HG03565 (cell line): ENCODE data around the gene TNFRSF9.
A peak's percentile ranks its signal among the peaks of the same experiment; 100 is the strongest.
"Not testable (repeated sequence)": the region's sequence is repeated elsewhere in the genome, so short reads cannot be mapped to it uniquely, and the experiment has no call there.

Experiments
- ATAC-seq: cut with Tn5 transposase; IDR thresholded peaks from one replicate; pipeline ENCODE4 v1.9.1; 2021; ENCODE audit warnings: mild to moderate bottlenecking, moderate library complexity; ENCODE audit not compliant: unreplicated experiment

TNFRSF9 gene

GRCh38 chr1:7961216-7962013, 20.8 kb upstream of the TNFRSF9 start, which contains the start of gene PARK7:
PARK7 (plus strand) TSS chr1:7961711; CDS start chr1:7962786, 1,075 bp downstream.
- peak; percentile 85 for ATAC-seq

- ATAC-seq = no peak
Observed at GRCh38 chr1:7960867-7961215, 20.2 kb upstream of the TNFRSF9 start.

GRCh38 chr1:7960165-7960564, 19.5 kb upstream of the TNFRSF9 start:
- no peak for ATAC-seq

- ATAC-seq = no peak
Observed at GRCh38 chr1:7956218-7957032, 15.8 kb upstream of the TNFRSF9 start.

- no peak for ATAC-seq
Observed at GRCh38 chr1:7954683-7955082, 14.0 kb upstream of the TNFRSF9 start.

- peak; percentile 81 for ATAC-seq
Observed at GRCh38 chr1:7953850-7954609, 13.4 kb upstream of the TNFRSF9 start.

- not testable (repeated sequence) for ATAC-seq
Observed at GRCh38 chr1:7952791-7953190, 12.2 kb upstream of the TNFRSF9 start.

GRCh38 chr1:7948960-7949359, 8.3 kb upstream of the TNFRSF9 start:
- ATAC-seq = no peak

- no peak for ATAC-seq
Observed at GRCh38 chr1:7943251-7943650, 2.6 kb upstream of the TNFRSF9 start.

- no peak for ATAC-seq
Observed at GRCh38 chr1:7942214-7942921, 1.7 kb upstream of the TNFRSF9 start.

GRCh38 chr1:7941437-7941793, 776 bp upstream of the TNFRSF9 start:
- no peak for ATAC-seq

GRCh38 chr1:7940034-7940433, 605 bp downstream of the TNFRSF9 start:
- no peak for ATAC-seq

- no peak for ATAC-seq
Observed at GRCh38 chr1:7938070-7938469, 2.6 kb downstream of the TNFRSF9 start.

- ATAC-seq = no peak
Observed at GRCh38 chr1:7932524-7933138, 8.0 kb downstream of the TNFRSF9 start.

- no peak for ATAC-seq
Observed at GRCh38 chr1:7931446-7931812, 9.2 kb downstream of the TNFRSF9 start.

- no peak for ATAC-seq
Observed at GRCh38 chr1:7930645-7931445, 9.8 kb downstream of the TNFRSF9 start.

- no peak for ATAC-seq
Observed at GRCh38 chr1:7929637-7930036, 11.0 kb downstream of the TNFRSF9 start.

GRCh38 chr1:7928247-7928646, 12.4 kb downstream of the TNFRSF9 start:
- no peak for ATAC-seq

- ATAC-seq = not testable (repeated sequence)
Observed at GRCh38 chr1:7927061-7927460, 13.6 kb downstream of the TNFRSF9 start.

- ATAC-seq = no peak
Observed at GRCh38 chr1:7922301-7922700, 18.3 kb downstream of the TNFRSF9 start.
